ENCODE measurements around the gene KRTAP12-2.

GRCh38 chr21:44686843-44687561 lies 20.3 kb upstream of the KRTAP12-2 start:
- TF ChIP-seq CTCF (IDR thresholded peaks at IDR 0.05) (no peak), POLR2A (IDR thresholded peaks at IDR 0.05) (no peak)
